ENCODE data around the gene COLEC11.

DNA sequence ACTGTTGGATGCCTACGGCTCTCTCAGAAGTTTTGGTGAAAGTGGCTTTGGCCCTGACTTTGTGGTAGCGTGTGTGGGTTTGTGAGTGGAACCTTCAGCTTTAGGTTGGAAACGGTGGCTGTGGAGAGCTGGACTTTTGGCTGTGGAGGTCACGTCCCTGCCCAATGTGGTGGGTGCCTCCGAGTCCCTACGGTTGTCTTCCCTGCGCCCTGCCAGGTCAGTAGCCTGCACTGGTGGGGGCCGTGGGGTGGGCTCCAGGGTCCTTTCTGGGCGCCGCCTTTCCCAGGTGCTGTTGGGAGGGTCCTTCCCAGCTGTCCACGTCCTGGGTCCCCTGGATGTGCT lies 11.1 kb downstream of the COLEC11 start:
- TF ChIP-seq POLR2A (IDR thresholded peaks at IDR 0.05; ENCODE audit: low read depth, low read length) (no peak), ZNF274 (IDR thresholded peaks at IDR 0.05; ENCODE audit: insufficient read depth, insufficient read length) (no peak), SPI1 (IDR thresholded peaks at IDR 0.05; ENCODE audit: borderline replicate concordance, insufficient read depth, low read depth, low read length) (no peak)
- TF ChIP-seq, protein P1, sequence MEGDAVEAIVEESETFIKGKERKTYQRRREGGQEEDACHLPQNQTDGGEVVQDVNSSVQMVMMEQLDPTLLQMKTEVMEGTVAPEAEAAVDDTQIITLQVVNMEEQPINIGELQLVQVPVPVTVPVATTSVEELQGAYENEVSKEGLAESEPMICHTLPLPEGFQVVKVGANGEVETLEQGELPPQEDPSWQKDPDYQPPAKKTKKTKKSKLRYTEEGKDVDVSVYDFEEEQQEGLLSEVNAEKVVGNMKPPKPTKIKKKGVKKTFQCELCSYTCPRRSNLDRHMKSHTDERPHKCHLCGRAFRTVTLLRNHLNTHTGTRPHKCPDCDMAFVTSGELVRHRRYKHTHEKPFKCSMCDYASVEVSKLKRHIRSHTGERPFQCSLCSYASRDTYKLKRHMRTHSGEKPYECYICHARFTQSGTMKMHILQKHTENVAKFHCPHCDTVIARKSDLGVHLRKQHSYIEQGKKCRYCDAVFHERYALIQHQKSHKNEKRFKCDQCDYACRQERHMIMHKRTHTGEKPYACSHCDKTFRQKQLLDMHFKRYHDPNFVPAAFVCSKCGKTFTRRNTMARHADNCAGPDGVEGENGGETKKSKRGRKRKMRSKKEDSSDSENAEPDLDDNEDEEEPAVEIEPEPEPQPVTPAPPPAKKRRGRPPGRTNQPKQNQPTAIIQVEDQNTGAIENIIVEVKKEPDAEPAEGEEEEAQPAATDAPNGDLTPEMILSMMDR (IDR thresholded peaks at IDR 0.05 in 2 of 3, conservative IDR thresholded peaks at IDR 0.05 in 1 of 3; ENCODE audit: control insufficient read depth in 2 of 3, extremely low read depth in 1 of 3, insufficient read depth in 1 of 3, low read depth in 3 of 3, low read length in 3 of 3) = no peak
- TF ChIP-seq, protein P2, sequence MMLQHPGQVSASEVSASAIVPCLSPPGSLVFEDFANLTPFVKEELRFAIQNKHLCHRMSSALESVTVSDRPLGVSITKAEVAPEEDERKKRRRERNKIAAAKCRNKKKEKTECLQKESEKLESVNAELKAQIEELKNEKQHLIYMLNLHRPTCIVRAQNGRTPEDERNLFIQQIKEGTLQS (IDR thresholded peaks at IDR 0.05; ENCODE audit: borderline replicate concordance, extremely low read depth, low read depth, low read length) = no peak

Data from GM12878 (cell line).